Small intestine (tissue), 7 donors: ENCODE measurements around the gene RBM47. TPM values are rescaled to one million over a fixed set of nuclear protein-coding genes. Genes with fewer than 3 reads are reported as not detected.

Source experiments
- DNase-seq, 2 donors: peaks; one replicate each; pipeline versions ENCODE4 v3.0.0 to v3.0.0-alpha.2; 2013
- FAIRE-seq: peaks from 2 replicates; lab custom pipeline; 2012; peaks lifted over from hg19 to GRCh38; lab: Jason Lieb, UNC
- H3K27ac ChIP-seq, 3 donors: one replicate each; pipeline ENCODE4 v1.5.1; 2013; ENCODE audit warnings: low read length in 2 of 3, mild to moderate bottlenecking in 2 of 3, control low read depth in 1 of 3, inconsistent platforms in 1 of 3, low read depth in 1 of 3, moderate library complexity in 1 of 3
- H3K27me3 ChIP-seq, 3 donors: one replicate each; pipeline ENCODE4 v1.6.1; 2013; ENCODE audit warnings: low read length in 3 of 3, inconsistent platforms in 1 of 3; ENCODE audit not compliant: control insufficient read depth in 3 of 3, insufficient read depth in 3 of 3
- H3K36me3 ChIP-seq, 3 donors: one replicate each; pipeline ENCODE4 v1.6.1; 2013; ENCODE audit warnings: low read length in 3 of 3, inconsistent platforms in 1 of 3, low read depth in 1 of 3, mild to moderate bottlenecking in 1 of 3, moderate library complexity in 1 of 3; ENCODE audit not compliant: control insufficient read depth in 3 of 3, insufficient read depth in 2 of 3
- H3K4me1 ChIP-seq, 3 donors: one replicate each; pipeline ENCODE4 v1.6.1; 2013; ENCODE audit warnings: low read length in 2 of 3, inconsistent platforms in 1 of 3, low read depth in 1 of 3, mild to moderate bottlenecking in 1 of 3, moderate library complexity in 1 of 3; ENCODE audit not compliant: control insufficient read depth in 3 of 3, insufficient read depth in 2 of 3
- H3K4me3 ChIP-seq, 3 donors: one replicate each; pipeline ENCODE4 v1.5.1; 2013; ENCODE audit warnings: low read length in 3 of 3, control low read depth in 1 of 3, inconsistent platforms in 1 of 3, low read depth in 1 of 3, mild to moderate bottlenecking in 1 of 3, moderate library complexity in 1 of 3
- H3K9me3 ChIP-seq, 2 donors: one replicate each; pipeline ENCODE4 v1.6.1; 2013; ENCODE audit warnings: low read depth in 1 of 2, low read length in 1 of 2; ENCODE audit not compliant: control insufficient read depth in 2 of 2, insufficient read depth in 1 of 2
- WGBS, 3 donors: extraction: QIAGEN DNeasy Blood & Tissue Kit; methylation state at CpG; one replicate each; pipeline ENCODE4 v1.1.7; 2013; 5-methylcytosine and 5-hydroxymethylcytosine counted together
- polyA plus RNA-seq, 4 donors: library from polyadenylated mRNA; stranded (reverse) in 3 of 4; unstranded in 1 of 4; fragments of 200-250 nt in 3 of 4; fragments of 120-200 nt in 1 of 4; gene quantifications; one replicate each; pipeline versions ENCODE4 v1.2.1 to v1.2.3, GENCODE V29; 2013
- donor health status: healthy with polysubstance abuse.
- donor health status: control.
- donor health status: control.
- donor health status: Bipolar disorder and iron deficiency.
- donor health status: healthy.

RBM47 gene
- polyA plus RNA-seq, 4 donors, result 49.5 to 127 (median 106) TPM

GRCh38 chr4:40583850-40584439 is 45.7 kb downstream of the RBM47 start:
- FAIRE-seq (no peak), DNase-seq (no peak)
- peaks cover 0 to 7% (median 0%) of the 10 kb centered on the region in 3 donors for H3K36me3 ChIP-seq
- WGBS, 3 donors, result 92 to 96% (median 95%) methylated on average over 8 to 9 of the region's 9 CpGs
- H3K9me3 ChIP-seq, result no peaks in the 10 kb centered on the region
- no peak overlapping the region for H3K4me3 ChIP-seq
- no peaks in the 10 kb centered on the region for H3K27me3 ChIP-seq
- peaks cover 0 to 14% (median 0%) of the 10 kb centered on the region in 3 donors for H3K4me1 ChIP-seq
- no peak overlapping the region for H3K27ac ChIP-seq

- H3K36me3 ChIP-seq, result peaks cover 0 to 9% (median 0%) of the 10 kb centered on the region in 3 donors
- no peaks in the 10 kb centered on the region for H3K9me3 ChIP-seq
- 90 to 96% (median 92%) methylated on average over 7 of the region's 7 CpGs for WGBS, 3 donors
- no peaks in the 10 kb centered on the region for H3K27me3 ChIP-seq
- no peak overlapping the region for H3K4me3 ChIP-seq
- H3K27ac ChIP-seq, result no peak overlapping the region
- no peak for FAIRE-seq
- peaks cover 0 to 15% (median 3%) of the 10 kb centered on the region in 3 donors for H3K4me1 ChIP-seq
- DNase-seq, result no peak
Measured at GRCh38 chr4:40582413-40582812, 47.3 kb downstream of the RBM47 start.

- Histone ChIP-seq H3K36me3 (peaks cover 0 to 9% (median 0%) of the 10 kb centered on the region in 3 donors), H3K4me1 (peaks cover 0 to 18% (median 3%) of the 10 kb centered on the region in 3 donors), H3K9me3 (no peaks in the 10 kb centered on the region), H3K27me3 (no peaks in the 10 kb centered on the region), H3K4me3 (no peak overlapping the region), H3K27ac (no peak overlapping the region)
- FAIRE-seq (no peak), DNase-seq (no peak)
- WGBS, 3 donors, result 86 to 91% (median 91%) methylated on average over 13 to 15 of the region's 15 CpGs
Measured at GRCh38 chr4:40581254-40582140, 48.2 kb downstream of the RBM47 start.

- Histone ChIP-seq H3K9me3 (no peaks in the 10 kb centered on the region), H3K27me3 (no peaks in the 10 kb centered on the region), H3K36me3 (peaks cover 0 to 9% (median 0%) of the 10 kb centered on the region in 3 donors), H3K27ac (no peak overlapping the region), H3K4me1 (peaks cover 0 to 25% (median 5%) of the 10 kb centered on the region in 3 donors), H3K4me3 (no peak overlapping the region)
- FAIRE-seq (no peak), DNase-seq (no peak)
- 62 to 81% (median 73%) methylated on average over 3 of the region's 3 CpGs for WGBS, 3 donors
Measured at GRCh38 chr4:40579983-40580382, 49.7 kb downstream of the RBM47 start.

GRCh38 chr4:40577588-40578253 is 51.9 kb downstream of the RBM47 start:
- 60 to 65% (median 63%) methylated on average over 5 of the region's 5 CpGs for WGBS, 3 donors
- H3K4me1 ChIP-seq, result peaks cover 0 to 22% (median 5%) of the 10 kb centered on the region in 3 donors

GRCh38 chr4:40576651-40577480 is 52.8 kb downstream of the RBM47 start:
- H3K4me3 ChIP-seq, result peak overlapping the region in 2 of 3 donors; percentile 12 to 42
- no peaks in the 10 kb centered on the region for H3K27me3 ChIP-seq
- peak; percentile 70 for FAIRE-seq

More at GRCh38 chr4:40577588-40578253, 51.9 kb downstream of the RBM47 start:
- Histone ChIP-seq H3K9me3 (no peaks in the 10 kb centered on the region), H3K27me3 (no peaks in the 10 kb centered on the region), H3K27ac (peak overlapping the region; percentile 66 to 92 (median 80)), H3K36me3 (peaks cover 0 to 9% (median 0%) of the 10 kb centered on the region in 3 donors), H3K4me3 (peak overlapping the region in 1 of 3 donors; percentile 42)
- DNase-seq, result peak; percentile 9 to 45
- FAIRE-seq, result no peak

GRCh38 chr4:40575846-40576245 is 53.8 kb downstream of the RBM47 start:
- FAIRE-seq (no peak), DNase-seq (peak in 1 of 2 donors; percentile 35)
- peak overlapping the region in 2 of 3 donors; percentile 29 to 63 for H3K27ac ChIP-seq
- H3K4me3 ChIP-seq, result no peak overlapping the region
- H3K36me3 ChIP-seq, result peaks cover 0 to 3% (median 0%) of the 10 kb centered on the region in 3 donors
- 84 to 88% (median 86%) methylated on average over 2 of the region's 2 CpGs for WGBS, 3 donors
- H3K9me3 ChIP-seq, result no peaks in the 10 kb centered on the region
- H3K27me3 ChIP-seq, result no peaks in the 10 kb centered on the region
- H3K4me1 ChIP-seq, result peaks cover 0 to 22% (median 5%) of the 10 kb centered on the region in 3 donors

More at GRCh38 chr4:40576651-40577480, 52.8 kb downstream of the RBM47 start:
- peak overlapping the region; percentile 66 to 92 (median 80) for H3K27ac ChIP-seq
- H3K4me1 ChIP-seq, result peaks cover 0 to 22% (median 5%) of the 10 kb centered on the region in 3 donors
- H3K9me3 ChIP-seq, result no peaks in the 10 kb centered on the region
- H3K36me3 ChIP-seq, result peaks cover 0 to 9% (median 0%) of the 10 kb centered on the region in 3 donors
- peak; percentile 95 to 100 for DNase-seq
- 1 to 20% (median 8%) methylated on average over 7 of the region's 7 CpGs for WGBS, 3 donors
